Smooth muscle cell (in vitro differentiated cells): Measurements from ENCODE around the gene CGREF1. TPM values are rescaled to one million over a fixed set of nuclear protein-coding genes. Genes with fewer than 3 reads are reported as not detected.

Experiments
- DNase-seq: peaks from one replicate; lab custom pipeline; 2025; ENCODE audit not compliant: unreplicated experiment; lab: John Stamatoyannopoulos, UW
- H2AFZ ChIP-seq: fragments of 200-600 bp; sonication (generic); 2 replicates; pipeline ENCODE4 v1.6.0; 2016; ENCODE audit warnings: antibody characterized with exemption, low read depth, mild to moderate bottlenecking
- H3F3A ChIP-seq: fragments of 200-600 bp; sonication (generic); 2 replicates; pipeline ENCODE4 v1.6.0; 2017; ENCODE audit warnings: antibody characterized with exemption, low read depth
- H3K27ac ChIP-seq: fragments of 200-600 bp; sonication (generic); 2 replicates; pipeline ENCODE4 v1.5.1; 2016; ENCODE audit warnings: low read depth, mild to moderate bottlenecking
- H3K27me3 ChIP-seq: fragments of 200-600 bp; sonication (generic); 2 replicates; pipeline ENCODE4 v1.6.1; 2016; ENCODE audit warnings: low read depth, mild to moderate bottlenecking
- H3K36me3 ChIP-seq: fragments of 200-600 bp; sonication (generic); 2 replicates; pipeline ENCODE4 v1.5.1; 2016; ENCODE audit warnings: low read depth
- H3K4me1 ChIP-seq: fragments of 200-600 bp; sonication (generic); 2 replicates; pipeline ENCODE4 v1.5.1; 2016; ENCODE audit warnings: low read depth
- H3K4me2 ChIP-seq: fragments of 200-600 bp; sonication (generic); 2 replicates; pipeline ENCODE4 v1.6.0; 2016; ENCODE audit warnings: mild to moderate bottlenecking
- H3K4me3 ChIP-seq: fragments of 200-600 bp; sonication (generic); 2 replicates; pipeline ENCODE4 v1.5.1; 2016; ENCODE audit warnings: mild to moderate bottlenecking
- H3K79me2 ChIP-seq: fragments of 200-600 bp; sonication (generic); 2 replicates; pipeline ENCODE4 v1.6.0; 2016; ENCODE audit warnings: low read depth, mild to moderate bottlenecking
- H3K9ac ChIP-seq: fragments of 200-600 bp; sonication (generic); 2 replicates; pipeline ENCODE4 v1.6.0; 2016; ENCODE audit warnings: low read depth
- H3K9me3 ChIP-seq: fragments of 200-600 bp; sonication (generic); replicated peaks from 2 replicates; pipeline ENCODE4 v1.5.1; 2016; ENCODE audit warnings: low read depth
- H4K20me1 ChIP-seq: fragments of 200-600 bp; sonication (generic); 2 replicates; pipeline ENCODE4 v1.6.0; 2016; ENCODE audit warnings: low read depth
- WGBS: methylation state at CpG from one replicate; pipeline ENCODE4 v1.1.7; 2016; ENCODE audit warnings: low lambda C conversion rate; 5-methylcytosine and 5-hydroxymethylcytosine counted together
- polyA plus RNA-seq: library from polyadenylated mRNA; unstranded; fragments of >200 nt; fragmentation: Nextera tagmentation; extraction: Ambion mirVana; gene quantifications from 2 replicates; pipeline ENCODE4 v1.2.1, GENCODE V29; 2016
- total RNA-seq: library from RNA; depleted of rRNA; stranded (reverse); fragments of >200 nt; gene quantifications from 2 replicates; pipeline ENCODE4 v1.2.3, GENCODE V29; 2014
- TF ChIP-seq, protein P1 (sequence below): fragments of 200-600 bp; sonication (generic); IDR thresholded peaks from 2 replicates; pipeline ENCODE4 v1.5.1; 2017; ENCODE audit warnings: borderline replicate concordance, mild to moderate bottlenecking, antibody characterized with exemption; ENCODE audit not compliant: insufficient read depth, poor library complexity, severe bottlenecking

CGREF1 gene
- total and polyA plus RNA-seq, 2 experiments from 2014 or later, result 0.85 TPM; not detected in 1

DNA sequence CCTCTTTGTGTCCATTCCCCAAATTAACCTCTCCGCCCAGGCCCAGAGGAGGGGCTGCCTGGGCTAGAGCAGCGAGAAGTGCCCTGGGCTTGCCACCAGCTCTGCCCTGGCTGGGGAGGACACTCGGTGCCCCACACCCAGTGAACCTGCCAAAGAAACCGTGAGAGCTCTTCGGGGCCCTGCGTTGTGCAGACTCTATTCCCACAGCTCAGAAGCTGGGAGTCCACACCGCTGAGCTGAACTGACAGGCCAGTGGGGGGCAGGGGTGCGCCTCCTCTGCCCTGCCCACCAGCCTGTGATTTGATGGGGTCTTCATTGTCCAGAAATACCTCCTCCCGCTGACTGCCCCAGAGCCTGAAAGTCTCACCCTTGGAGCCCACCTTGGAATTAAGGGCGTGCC is 18.9 kb downstream of the CGREF1 start:
- TF ChIP-seq, protein P1, sequence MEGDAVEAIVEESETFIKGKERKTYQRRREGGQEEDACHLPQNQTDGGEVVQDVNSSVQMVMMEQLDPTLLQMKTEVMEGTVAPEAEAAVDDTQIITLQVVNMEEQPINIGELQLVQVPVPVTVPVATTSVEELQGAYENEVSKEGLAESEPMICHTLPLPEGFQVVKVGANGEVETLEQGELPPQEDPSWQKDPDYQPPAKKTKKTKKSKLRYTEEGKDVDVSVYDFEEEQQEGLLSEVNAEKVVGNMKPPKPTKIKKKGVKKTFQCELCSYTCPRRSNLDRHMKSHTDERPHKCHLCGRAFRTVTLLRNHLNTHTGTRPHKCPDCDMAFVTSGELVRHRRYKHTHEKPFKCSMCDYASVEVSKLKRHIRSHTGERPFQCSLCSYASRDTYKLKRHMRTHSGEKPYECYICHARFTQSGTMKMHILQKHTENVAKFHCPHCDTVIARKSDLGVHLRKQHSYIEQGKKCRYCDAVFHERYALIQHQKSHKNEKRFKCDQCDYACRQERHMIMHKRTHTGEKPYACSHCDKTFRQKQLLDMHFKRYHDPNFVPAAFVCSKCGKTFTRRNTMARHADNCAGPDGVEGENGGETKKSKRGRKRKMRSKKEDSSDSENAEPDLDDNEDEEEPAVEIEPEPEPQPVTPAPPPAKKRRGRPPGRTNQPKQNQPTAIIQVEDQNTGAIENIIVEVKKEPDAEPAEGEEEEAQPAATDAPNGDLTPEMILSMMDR, result no peak
- Histone ChIP-seq H3K36me3 (no peaks in the 10 kb centered on the region), H3K27ac (no peak overlapping the region), H3K4me1 (no peaks in the 10 kb centered on the region), H3F3A (no peaks in the 10 kb centered on the region), H3K4me2 (no peak overlapping the region), H3K4me3 (no peak overlapping the region), H3K9ac (no peak overlapping the region), H3K79me2 (no peaks in the 10 kb centered on the region), H2AFZ (no peak overlapping the region), H3K9me3 (no peaks in the 10 kb centered on the region), H3K27me3 (peaks cover 18% of the 10 kb centered on the region), H4K20me1 (no peaks in the 10 kb centered on the region)
- DNase-seq, result no peak
- WGBS, result 90% methylated on average over 10 of the region's 10 CpGs

DNA sequence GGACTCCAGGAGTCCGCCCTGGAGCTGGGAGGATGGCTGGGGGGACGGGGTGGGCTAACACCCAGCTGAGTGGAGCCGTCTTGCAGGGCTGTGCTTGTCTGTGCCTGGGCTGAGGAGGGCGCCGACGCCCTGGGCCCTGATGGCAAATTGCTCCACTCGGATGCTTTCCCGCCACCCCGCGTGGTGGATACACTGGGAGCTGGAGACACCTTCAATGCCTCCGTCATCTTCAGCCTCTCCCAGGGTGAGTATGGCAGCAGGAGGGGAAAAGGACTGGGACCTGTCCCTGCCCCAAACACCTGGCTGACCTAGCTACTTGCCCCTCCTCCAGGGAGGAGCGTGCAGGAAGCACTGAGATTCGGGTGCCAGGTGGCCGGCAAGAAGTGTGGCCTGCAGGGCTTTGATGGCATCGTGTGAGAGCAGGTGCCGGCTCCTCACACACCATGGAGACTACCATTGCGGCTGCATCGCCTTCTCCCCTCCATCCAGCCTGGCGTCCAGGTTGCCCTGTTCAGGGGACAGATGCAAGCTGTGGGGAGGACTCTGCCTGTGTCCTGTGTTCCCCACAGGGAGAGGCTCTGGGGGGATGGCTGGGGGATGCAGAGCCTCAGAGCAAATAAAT is 19.5 kb downstream of the CGREF1 start:
- Histone ChIP-seq H3K4me1 (no peaks in the 10 kb centered on the region), H3K79me2 (no peaks in the 10 kb centered on the region), H2AFZ (no peak overlapping the region), H3K27me3 (peaks cover 12% of the 10 kb centered on the region), H3K27ac (no peak overlapping the region), H3K9ac (no peak overlapping the region), H3F3A (no peaks in the 10 kb centered on the region), H3K4me3 (no peak overlapping the region), H3K9me3 (no peaks in the 10 kb centered on the region), H3K4me2 (no peak overlapping the region), H4K20me1 (no peaks in the 10 kb centered on the region), H3K36me3 (no peaks in the 10 kb centered on the region)
- WGBS, result 94% methylated on average over 19 of the region's 19 CpGs
- TF ChIP-seq, protein P1, result no peak
- no peak for DNase-seq

- H2AFZ ChIP-seq, result no peak overlapping the region
- no peaks in the 10 kb centered on the region for H3K9me3 ChIP-seq
- WGBS, result 88% methylated on average over 14 of the region's 14 CpGs
- H3K36me3 ChIP-seq, result no peaks in the 10 kb centered on the region
- H3K79me2 ChIP-seq, result no peaks in the 10 kb centered on the region
- no peak overlapping the region for H3K4me2 ChIP-seq
- no peak overlapping the region for H3K4me3 ChIP-seq
- DNase-seq, result no peak
- H3K4me1 ChIP-seq, result no peaks in the 10 kb centered on the region
- peaks cover 7% of the 10 kb centered on the region for H3K27me3 ChIP-seq
- H3K27ac ChIP-seq, result no peak overlapping the region
- H3F3A ChIP-seq, result no peaks in the 10 kb centered on the region
- H3K9ac ChIP-seq, result no peak overlapping the region
- TF ChIP-seq, protein P1, result no peak
- no peaks in the 10 kb centered on the region for H4K20me1 ChIP-seq
Measured at GRCh38 chr2:27097341-27097740, 21.6 kb downstream of the CGREF1 start.

- Histone ChIP-seq H3K4me2 (no peak overlapping the region), H3K9me3 (no peaks in the 10 kb centered on the region), H3K4me1 (no peaks in the 10 kb centered on the region), H3K27ac (no peak overlapping the region), H4K20me1 (no peaks in the 10 kb centered on the region), H3K9ac (no peak overlapping the region), H2AFZ (no peak overlapping the region), H3F3A (no peaks in the 10 kb centered on the region), H3K4me3 (no peak overlapping the region), H3K36me3 (no peaks in the 10 kb centered on the region), H3K27me3 (peaks cover 4% of the 10 kb centered on the region), H3K79me2 (no peaks in the 10 kb centered on the region)
- TF ChIP-seq, protein P1, result no peak
- no peak for DNase-seq
- 80% methylated on average over 3 of the region's 3 CpGs for WGBS
Measured at GRCh38 chr2:27096748-27097297, 22.1 kb downstream of the CGREF1 start.
